ENCODE results near the gene BTN2A1.
"Not testable (repeated sequence)": the region's sequence is repeated elsewhere in the genome, so short reads cannot be mapped to it uniquely, and the experiment has no call there.

BTN2A1 gene

GRCh38 chr6:26457806-26458688 is at the start of gene BTN2A1:
BTN2A1 (plus strand) TSS chr6:26457955; CDS start chr6:26458637, 682 bp downstream.
- in situ Hi-C loops (cut with HindIII; ENCODE audit: low sequenced_read_pairs): no loop called here

GRCh38 chr6:26408828-26409730 is 48.7 kb upstream of the BTN2A1 start:
- in situ Hi-C loops (cut with HindIII; ENCODE audit: low sequenced_read_pairs): no loop called here

- in situ Hi-C loops (cut with HindIII; ENCODE audit: low sequenced_read_pairs): no loop called here
These were observed 46.0 kb upstream of the BTN2A1 start for GRCh38 chr6:26411751-26412150.

GRCh38 chr6:26412228-26412627 is 45.5 kb upstream of the BTN2A1 start:
- in situ Hi-C loops (cut with HindIII; ENCODE audit: low sequenced_read_pairs): no loop called here

- in situ Hi-C loops (cut with HindIII; ENCODE audit: low sequenced_read_pairs): no loop called here
These were observed 44.8 kb upstream of the BTN2A1 start for GRCh38 chr6:26412954-26413353.

- in situ Hi-C loops (cut with HindIII; ENCODE audit: low sequenced_read_pairs): no loop called here
These were observed 43.5 kb upstream of the BTN2A1 start for GRCh38 chr6:26414281-26414680.

GRCh38 chr6:26415036-26415614 is 42.6 kb upstream of the BTN2A1 start:
- in situ Hi-C loops (cut with HindIII; ENCODE audit: low sequenced_read_pairs): no loop called here

- in situ Hi-C loops (cut with HindIII; ENCODE audit: low sequenced_read_pairs): no loop called here
These were observed 42.0 kb upstream of the BTN2A1 start for GRCh38 chr6:26415791-26416190.

- in situ Hi-C loops (cut with HindIII; ENCODE audit: low sequenced_read_pairs): no loop called here
These were observed 41.5 kb upstream of the BTN2A1 start for GRCh38 chr6:26416288-26416687.

- in situ Hi-C loops (cut with HindIII; ENCODE audit: low sequenced_read_pairs): not testable (repeated sequence)
These were observed 39.7 kb upstream of the BTN2A1 start for GRCh38 chr6:26418077-26418476.

- in situ Hi-C loops (cut with HindIII; ENCODE audit: low sequenced_read_pairs): not testable (repeated sequence)
These were observed 39.0 kb upstream of the BTN2A1 start for GRCh38 chr6:26418795-26419194.

GRCh38 chr6:26420688-26421171 is 37.0 kb upstream of the BTN2A1 start:
- in situ Hi-C loops (cut with HindIII; ENCODE audit: low sequenced_read_pairs): no loop called here

GRCh38 chr6:26421259-26422144 is 36.3 kb upstream of the BTN2A1 start:
- in situ Hi-C loops (cut with HindIII; ENCODE audit: low sequenced_read_pairs): no loop called here

- in situ Hi-C loops (cut with HindIII; ENCODE audit: low sequenced_read_pairs): no loop called here
These were observed 35.4 kb upstream of the BTN2A1 start for GRCh38 chr6:26422329-26422728.

GRCh38 chr6:26426691-26427450 is 30.9 kb upstream of the BTN2A1 start:
- in situ Hi-C loops (cut with HindIII; ENCODE audit: low sequenced_read_pairs): no loop called here

GRCh38 chr6:26427451-26427809 is 30.3 kb upstream of the BTN2A1 start:
- in situ Hi-C loops (cut with HindIII; ENCODE audit: low sequenced_read_pairs): no loop called here

GRCh38 chr6:26428206-26428605 is 29.5 kb upstream of the BTN2A1 start:
- in situ Hi-C loops (cut with HindIII; ENCODE audit: low sequenced_read_pairs): no loop called here

GRCh38 chr6:26430787-26431186 is 27.0 kb upstream of the BTN2A1 start:
- in situ Hi-C loops (cut with HindIII; ENCODE audit: low sequenced_read_pairs): no loop called here

Measured in DLD1 (cell line).